ENCODE measurements around the gene METTL9. TPM values are rescaled to one million over a fixed set of nuclear protein-coding genes. Genes with fewer than 3 reads are reported as not detected.

METTL9 gene
- total and polyA plus RNA-seq, 2 of the 13 experiments (the other 11 are each of a cell fraction or from before 2014, with no cell fraction given), result 123 to 204 TPM

DNA sequence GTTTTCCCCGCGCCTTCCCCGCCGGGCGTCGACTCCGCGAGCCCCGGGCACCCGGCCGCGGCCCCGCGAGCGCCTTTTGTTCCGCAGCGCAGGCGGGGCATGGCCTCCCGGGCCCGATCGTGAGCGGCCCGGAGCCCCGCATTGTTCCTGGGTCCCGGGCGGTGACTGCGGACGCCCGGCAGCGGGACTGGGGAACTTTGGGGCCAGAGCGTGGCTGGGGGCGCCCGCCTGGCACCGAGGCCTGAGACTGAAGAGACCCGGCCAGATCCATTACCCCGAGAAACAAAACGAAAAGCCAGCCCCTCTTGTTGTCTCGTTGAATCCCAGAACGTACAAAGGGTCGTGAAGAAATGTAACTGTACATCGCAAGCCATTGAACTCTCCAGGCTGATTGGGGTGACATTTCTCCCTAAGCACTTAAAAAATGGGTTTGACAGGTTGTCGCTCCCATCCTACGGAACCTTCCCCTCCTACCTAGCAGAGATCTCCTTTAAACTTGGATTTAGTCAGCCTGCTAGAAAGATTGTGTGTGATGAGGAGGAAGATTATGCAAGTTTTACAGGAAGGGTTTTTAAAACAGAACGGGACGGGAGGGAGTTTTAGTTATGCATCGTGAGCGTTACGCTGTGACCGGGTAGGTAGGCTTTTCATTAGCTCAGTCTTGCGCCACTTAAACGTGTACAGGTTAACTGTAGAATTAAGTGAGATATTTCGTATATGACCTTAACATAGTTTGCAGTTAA lies 825 bp downstream of the METTL9 start (continued):
- TF ChIP-seq, protein P1, sequence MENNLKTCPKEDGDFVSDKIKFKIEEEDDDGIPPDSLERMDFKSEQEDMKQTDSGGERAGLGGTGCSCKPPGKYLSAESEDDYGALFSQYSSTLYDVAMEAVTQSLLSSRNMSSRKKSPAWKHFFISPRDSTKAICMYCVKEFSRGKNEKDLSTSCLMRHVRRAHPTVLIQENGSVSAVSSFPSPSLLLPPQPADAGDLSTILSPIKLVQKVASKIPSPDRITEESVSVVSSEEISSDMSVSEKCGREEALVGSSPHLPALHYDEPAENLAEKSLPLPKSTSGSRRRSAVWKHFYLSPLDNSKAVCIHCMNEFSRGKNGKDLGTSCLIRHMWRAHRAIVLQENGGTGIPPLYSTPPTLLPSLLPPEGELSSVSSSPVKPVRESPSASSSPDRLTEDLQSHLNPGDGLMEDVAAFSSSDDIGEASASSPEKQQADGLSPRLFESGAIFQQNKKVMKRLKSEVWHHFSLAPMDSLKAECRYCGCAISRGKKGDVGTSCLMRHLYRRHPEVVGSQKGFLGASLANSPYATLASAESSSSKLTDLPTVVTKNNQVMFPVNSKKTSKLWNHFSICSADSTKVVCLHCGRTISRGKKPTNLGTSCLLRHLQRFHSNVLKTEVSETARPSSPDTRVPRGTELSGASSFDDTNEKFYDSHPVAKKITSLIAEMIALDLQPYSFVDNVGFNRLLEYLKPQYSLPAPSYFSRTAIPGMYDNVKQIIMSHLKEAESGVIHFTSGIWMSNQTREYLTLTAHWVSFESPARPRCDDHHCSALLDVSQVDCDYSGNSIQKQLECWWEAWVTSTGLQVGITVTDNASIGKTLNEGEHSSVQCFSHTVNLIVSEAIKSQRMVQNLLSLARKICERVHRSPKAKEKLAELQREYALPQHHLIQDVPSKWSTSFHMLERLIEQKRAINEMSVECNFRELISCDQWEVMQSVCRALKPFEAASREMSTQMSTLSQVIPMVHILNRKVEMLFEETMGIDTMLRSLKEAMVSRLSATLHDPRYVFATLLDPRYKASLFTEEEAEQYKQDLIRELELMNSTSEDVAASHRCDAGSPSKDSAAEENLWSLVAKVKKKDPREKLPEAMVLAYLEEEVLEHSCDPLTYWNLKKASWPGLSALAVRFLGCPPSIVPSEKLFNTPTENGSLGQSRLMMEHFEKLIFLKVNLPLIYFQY (CRISPR knock-in tag; IDR thresholded peaks at IDR 0.05; ENCODE audit: borderline replicate concordance), result no peak
- TF ChIP-seq EP300 (IDR thresholded peaks at IDR 0.05; ENCODE audit: low read depth in 2 of 2, low read length in 2 of 2) (no peak), EP300 (CRISPR knock-in tag; IDR thresholded peaks at IDR 0.05; ENCODE audit: borderline replicate concordance) (no peak), ZNF121 (CRISPR knock-in tag; IDR thresholded peaks at IDR 0.05) (no peak), KDM2A (CRISPR knock-in tag; IDR thresholded peaks at IDR 0.05; ENCODE audit: borderline replicate concordance, low read depth) (no peak), ZFY (CRISPR knock-in tag; IDR thresholded peaks at IDR 0.05) (no peak), BRD4 (CRISPR knock-in tag; IDR thresholded peaks at IDR 0.05) (no peak), GFI1 (CRISPR knock-in tag; IDR thresholded peaks at IDR 0.05; ENCODE audit: borderline replicate concordance) (no peak), GATA4 (IDR thresholded peaks at IDR 0.05; ENCODE audit: borderline replicate concordance, low read depth) (no peak), ISX (CRISPR knock-in tag; conservative IDR thresholded peaks at IDR 0.05) (0 out of 2 replicates have a peak, but pooled peaks have one; percentile 29), ZNF501 (CRISPR knock-in tag; IDR thresholded peaks at IDR 0.05) (no peak), ZNF496 (CRISPR knock-in tag; IDR thresholded peaks at IDR 0.05; ENCODE audit: insufficient replicate concordance) (no peak), ZNF550 (CRISPR knock-in tag; IDR thresholded peaks at IDR 0.05; ENCODE audit: borderline replicate concordance) (no peak), SRY (CRISPR knock-in tag; IDR thresholded peaks at IDR 0.05) (no peak), MTA1 (CRISPR knock-in tag; IDR thresholded peaks at IDR 0.05; ENCODE audit: borderline replicate concordance) (no peak; the same call in 1 of the 2 replicates)
- TF ChIP-seq, protein P2, sequence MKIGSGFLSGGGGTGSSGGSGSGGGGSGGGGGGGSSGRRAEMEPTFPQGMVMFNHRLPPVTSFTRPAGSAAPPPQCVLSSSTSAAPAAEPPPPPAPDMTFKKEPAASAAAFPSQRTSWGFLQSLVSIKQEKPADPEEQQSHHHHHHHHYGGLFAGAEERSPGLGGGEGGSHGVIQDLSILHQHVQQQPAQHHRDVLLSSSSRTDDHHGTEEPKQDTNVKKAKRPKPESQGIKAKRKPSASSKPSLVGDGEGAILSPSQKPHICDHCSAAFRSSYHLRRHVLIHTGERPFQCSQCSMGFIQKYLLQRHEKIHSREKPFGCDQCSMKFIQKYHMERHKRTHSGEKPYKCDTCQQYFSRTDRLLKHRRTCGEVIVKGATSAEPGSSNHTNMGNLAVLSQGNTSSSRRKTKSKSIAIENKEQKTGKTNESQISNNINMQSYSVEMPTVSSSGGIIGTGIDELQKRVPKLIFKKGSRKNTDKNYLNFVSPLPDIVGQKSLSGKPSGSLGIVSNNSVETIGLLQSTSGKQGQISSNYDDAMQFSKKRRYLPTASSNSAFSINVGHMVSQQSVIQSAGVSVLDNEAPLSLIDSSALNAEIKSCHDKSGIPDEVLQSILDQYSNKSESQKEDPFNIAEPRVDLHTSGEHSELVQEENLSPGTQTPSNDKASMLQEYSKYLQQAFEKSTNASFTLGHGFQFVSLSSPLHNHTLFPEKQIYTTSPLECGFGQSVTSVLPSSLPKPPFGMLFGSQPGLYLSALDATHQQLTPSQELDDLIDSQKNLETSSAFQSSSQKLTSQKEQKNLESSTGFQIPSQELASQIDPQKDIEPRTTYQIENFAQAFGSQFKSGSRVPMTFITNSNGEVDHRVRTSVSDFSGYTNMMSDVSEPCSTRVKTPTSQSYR (CRISPR knock-in tag; IDR thresholded peaks at IDR 0.05; ENCODE audit: borderline replicate concordance), result no peak
- TF ChIP-seq, protein P3, sequence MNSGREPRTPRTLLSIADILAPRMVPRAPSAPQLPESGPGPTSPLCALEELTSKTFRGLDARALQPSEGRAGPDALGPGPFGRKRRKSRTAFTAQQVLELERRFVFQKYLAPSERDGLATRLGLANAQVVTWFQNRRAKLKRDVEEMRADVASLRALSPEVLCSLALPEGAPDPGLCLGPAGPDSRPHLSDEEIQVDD (CRISPR knock-in tag; IDR thresholded peaks at IDR 0.05; ENCODE audit: borderline replicate concordance), result no peak
- TF ChIP-seq, protein P4, sequence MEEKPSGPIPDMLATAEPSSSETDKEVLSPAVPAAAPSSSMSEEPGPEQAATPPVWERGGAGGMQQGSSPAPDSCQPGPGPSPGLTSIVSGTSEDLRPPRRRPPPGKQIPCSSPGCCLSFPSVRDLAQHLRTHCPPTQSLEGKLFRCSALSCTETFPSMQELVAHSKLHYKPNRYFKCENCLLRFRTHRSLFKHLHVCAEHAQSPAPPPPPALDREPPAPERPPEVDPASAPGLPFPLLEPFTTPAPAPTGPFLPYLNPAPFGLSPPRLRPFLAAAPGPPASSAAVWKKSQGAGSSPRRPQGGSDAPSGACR (CRISPR knock-in tag; IDR thresholded peaks at IDR 0.05), result peak; percentile 66; the same call in 1 of the 2 replicates

Data from HepG2 (cell line).